ENCODE measurements around the gene REXO4. TPM values are rescaled to one million over a fixed set of nuclear protein-coding genes. Genes with fewer than 3 reads are reported as not detected.

Gene REXO4
- polyA plus RNA-seq, 1 donor = 23.6 TPM

DNA sequence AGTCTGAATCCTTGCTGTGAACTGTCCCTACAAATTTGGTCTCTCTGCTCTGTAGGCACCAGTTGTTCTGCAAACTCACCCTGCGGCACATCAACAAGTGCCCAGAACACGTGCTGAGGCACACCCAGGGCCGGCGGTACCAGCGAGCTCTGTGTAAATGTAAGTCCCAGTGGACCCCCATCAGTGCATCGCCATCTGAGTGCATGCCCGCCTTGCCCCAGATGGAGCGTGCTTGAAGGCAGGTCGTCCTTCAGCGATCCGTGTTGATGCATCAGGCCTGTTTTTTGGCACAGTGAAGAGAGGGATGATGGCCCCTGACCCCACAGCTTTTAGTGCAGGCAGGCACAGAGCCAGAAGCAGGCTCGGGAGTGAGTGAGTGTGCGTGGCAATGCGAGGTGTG is 60.2 kb downstream of the REXO4 start:
- Histone ChIP-seq H3K36me3 (ENCODE audit: control insufficient read depth, insufficient read depth, low read length) (peaks cover 40% of the 10 kb centered on the region), H3K4me3 (ENCODE audit: low read length) (no peak overlapping the region)
- no CpG with 5 or more reads among the region's 14 CpGs for WGBS (ENCODE audit: insufficient coverage, low lambda C conversion rate)

DNA sequence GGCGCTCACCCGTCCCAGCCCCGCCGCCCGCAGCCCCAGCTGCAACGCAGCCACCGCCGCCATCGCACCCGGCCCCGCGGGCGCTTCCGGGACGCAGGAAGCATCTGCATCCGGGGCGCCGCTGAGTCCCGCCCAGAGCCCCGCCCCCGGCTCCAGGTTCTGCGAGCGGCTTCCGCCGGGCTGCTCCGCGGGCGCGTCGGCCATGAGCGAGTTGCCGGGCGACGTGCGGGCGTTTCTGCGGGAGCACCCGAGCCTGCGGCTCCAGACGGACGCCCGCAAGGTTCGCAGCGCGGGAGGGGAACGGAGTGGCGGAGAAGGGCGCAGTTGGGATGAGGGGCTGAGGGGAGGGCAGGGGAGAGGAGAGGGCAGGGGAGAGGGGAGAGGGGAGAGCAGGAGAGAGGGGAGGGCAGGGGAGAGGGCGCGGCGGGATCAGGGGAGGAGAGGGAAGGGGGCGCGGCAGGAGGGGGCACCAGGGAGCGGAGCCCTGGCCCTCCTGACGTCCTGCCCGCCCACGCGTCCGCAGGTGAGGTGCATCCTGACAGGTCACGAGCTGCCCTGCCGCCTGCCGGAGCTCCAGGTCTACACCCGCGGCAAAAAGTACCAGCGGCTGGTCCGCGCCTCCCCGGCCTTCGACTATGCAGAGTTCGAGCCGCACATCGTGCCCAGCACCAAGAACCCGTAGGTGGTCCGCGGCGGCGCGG is 61.3 kb downstream of the REXO4 start, which contains the start of the genes SURF1 and SURF2:
Gene SURF1, minus strand, starts transcription at position 97 of the 701 bp plus-strand sequence. Its CDS starts 34 bp downstream, at position 63.
Gene SURF2, plus strand, starts transcription at position 160 of the 701 bp plus-strand sequence. Its CDS starts 43 bp downstream, at position 203.
- H3K9me3 ChIP-seq (ENCODE audit: control insufficient read depth, low read depth, low read length) = no peaks in the 10 kb centered on the region
- peak within 1 kb of the TSS; percentile 73 for H3K4me3 ChIP-seq (ENCODE audit: low read length)
- no peaks in the 10 kb centered on the region for H3K27me3 ChIP-seq (ENCODE audit: control insufficient read depth, insufficient read depth, low read length)
- peaks cover 40% of the 10 kb centered on the region for H3K36me3 ChIP-seq (ENCODE audit: control insufficient read depth, insufficient read depth, low read length)
- peak; percentile 72 to 87 for DNase-seq
- H3K27ac ChIP-seq (ENCODE audit: low read length) = no peak within 1 kb of the TSS
- no CpG with 5 or more reads among the region's 78 CpGs for WGBS (ENCODE audit: insufficient coverage, low lambda C conversion rate)
- H3K4me1 ChIP-seq (ENCODE audit: control insufficient read depth, insufficient read depth, low read length) = peaks cover 48% of the 10 kb centered on the region

More for the DNA sequence above, 60.2 kb downstream of the REXO4 start:
- Histone ChIP-seq H3K27me3 (ENCODE audit: control insufficient read depth, insufficient read depth, low read length) (no peaks in the 10 kb centered on the region), H3K4me1 (ENCODE audit: control insufficient read depth, insufficient read depth, low read length) (peaks cover 48% of the 10 kb centered on the region), H3K9me3 (ENCODE audit: control insufficient read depth, low read depth, low read length) (no peaks in the 10 kb centered on the region), H3K27ac (ENCODE audit: low read length) (no peak overlapping the region)
- no peak for DNase-seq

Other genes starting within 250 kb of the REXO4 start
- gene OBP2B, start 208.8 kb downstream of the REXO4 start, polyA plus RNA-seq = not detected
- gene ABO, start 142.8 kb downstream of the REXO4 start, polyA plus RNA-seq = 19.6 TPM
- 41.8 TPM for gene SURF6, start 81.8 kb downstream of the REXO4 start, polyA plus RNA-seq
- 20.2 TPM for gene MED22, start 69.9 kb downstream of the REXO4 start, polyA plus RNA-seq
- gene RPL7A, start 69.8 kb downstream of the REXO4 start, polyA plus RNA-seq = 2,688 TPM
- 32.5 TPM for gene SURF1, start 61.5 kb downstream of the REXO4 start, polyA plus RNA-seq
- gene SURF2, start 61.5 kb downstream of the REXO4 start, polyA plus RNA-seq = 16.3 TPM
- gene SURF4, start 42.0 kb downstream of the REXO4 start, polyA plus RNA-seq = 232 TPM
- gene STKLD1, start 41.6 kb downstream of the REXO4 start, polyA plus RNA-seq = 2.4 TPM
- 10.4 TPM for gene ADAMTS13, start 4.4 kb upstream of the REXO4 start, polyA plus RNA-seq
- 27.3 TPM for gene CACFD1, start 42.0 kb upstream of the REXO4 start, polyA plus RNA-seq
- gene SLC2A6, start 61.1 kb upstream of the REXO4 start, polyA plus RNA-seq = 1.7 TPM
- 0.13 TPM for gene MYMK, start 106.9 kb upstream of the REXO4 start, polyA plus RNA-seq
- gene ADAMTSL2, start 116.7 kb upstream of the REXO4 start, polyA plus RNA-seq = 0.69 TPM
- gene FAM163B, start 191.4 kb upstream of the REXO4 start, polyA plus RNA-seq = 0.09 TPM
- gene DBH, start 218.4 kb upstream of the REXO4 start, polyA plus RNA-seq = 0.66 TPM